ENCODE data around the gene PPM1H.

DNA sequence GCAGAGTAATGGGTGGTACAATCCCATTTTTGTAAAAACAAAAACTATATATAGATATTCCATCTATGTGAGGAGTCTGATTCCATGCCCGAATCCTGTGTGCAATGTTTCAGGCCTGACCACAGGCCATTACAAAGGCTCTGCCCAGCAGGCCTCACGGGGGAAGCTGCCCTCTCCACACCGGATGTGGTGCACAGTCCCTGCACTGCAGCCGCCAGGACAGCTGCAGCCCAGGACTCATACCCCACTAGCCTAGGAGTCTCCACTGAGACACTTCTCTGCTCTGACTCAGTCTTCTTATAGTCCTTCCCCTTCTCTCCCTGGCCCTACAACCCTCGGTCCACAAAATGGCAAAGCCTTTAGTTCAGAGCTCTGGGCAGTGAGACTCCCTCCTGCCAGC lies 190.4 kb downstream of the PPM1H start:
- TF ChIP-seq, protein P1, sequence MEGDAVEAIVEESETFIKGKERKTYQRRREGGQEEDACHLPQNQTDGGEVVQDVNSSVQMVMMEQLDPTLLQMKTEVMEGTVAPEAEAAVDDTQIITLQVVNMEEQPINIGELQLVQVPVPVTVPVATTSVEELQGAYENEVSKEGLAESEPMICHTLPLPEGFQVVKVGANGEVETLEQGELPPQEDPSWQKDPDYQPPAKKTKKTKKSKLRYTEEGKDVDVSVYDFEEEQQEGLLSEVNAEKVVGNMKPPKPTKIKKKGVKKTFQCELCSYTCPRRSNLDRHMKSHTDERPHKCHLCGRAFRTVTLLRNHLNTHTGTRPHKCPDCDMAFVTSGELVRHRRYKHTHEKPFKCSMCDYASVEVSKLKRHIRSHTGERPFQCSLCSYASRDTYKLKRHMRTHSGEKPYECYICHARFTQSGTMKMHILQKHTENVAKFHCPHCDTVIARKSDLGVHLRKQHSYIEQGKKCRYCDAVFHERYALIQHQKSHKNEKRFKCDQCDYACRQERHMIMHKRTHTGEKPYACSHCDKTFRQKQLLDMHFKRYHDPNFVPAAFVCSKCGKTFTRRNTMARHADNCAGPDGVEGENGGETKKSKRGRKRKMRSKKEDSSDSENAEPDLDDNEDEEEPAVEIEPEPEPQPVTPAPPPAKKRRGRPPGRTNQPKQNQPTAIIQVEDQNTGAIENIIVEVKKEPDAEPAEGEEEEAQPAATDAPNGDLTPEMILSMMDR (IDR thresholded peaks at IDR 0.05), result no peak
- no peak for TF ChIP-seq POLR2A (IDR thresholded peaks at IDR 0.05)
- no peak for TF ChIP-seq POLR2AphosphoS5 (IDR thresholded peaks at IDR 0.05; ENCODE audit: insufficient read depth in 1 of 2, low read depth in 1 of 2)

Measured in vagina (tissue), 2 donors.